Liver (tissue), 3 donors: ENCODE data around the gene HSFX3.
"Not testable (repeated sequence)": the region's sequence is repeated elsewhere in the genome, so short reads cannot be mapped to it uniquely, and the experiment has no call there.

Source experiments
- ATF3 ChIP-seq: IDR thresholded peaks from 2 replicates; pipeline ENCODE4 v1.6.1; 2016; ENCODE audit warnings: antibody characterized with exemption
- CTCF ChIP-seq: fragments of 150-350 bp; IDR thresholded peaks from 2 replicates; pipeline ENCODE4 v1.5.1; 2017; ENCODE audit warnings: improper control_type of control experiment, low read depth, low read length; ENCODE audit not compliant: missing input control
- HNF4A ChIP-seq, 2 donors: conservative IDR thresholded peaks; 2 replicates each; pipeline ENCODE4 v1.6.1; 2016; ENCODE audit warnings: antibody characterized with exemption in 2 of 2, mild to moderate bottlenecking in 2 of 2
- JUND ChIP-seq, 2 donors: IDR thresholded peaks; 2 replicates each; pipeline ENCODE4 v1.6.1; 2016; ENCODE audit warnings: antibody characterized with exemption in 2 of 2
- RAD21 ChIP-seq, 2 donors: IDR thresholded peaks; 2 replicates each; pipeline ENCODE4 v1.6.1; 2016; ENCODE audit warnings: antibody characterized with exemption in 2 of 2, mild to moderate bottlenecking in 2 of 2
- SP1 ChIP-seq: IDR thresholded peaks from 2 replicates; pipeline ENCODE4 v1.6.1; 2018; ENCODE audit warnings: antibody characterized with exemption, mild to moderate bottlenecking
- YY1 ChIP-seq: IDR thresholded peaks from 2 replicates; pipeline ENCODE4 v1.6.1; 2016; ENCODE audit warnings: antibody characterized with exemption, mild to moderate bottlenecking
- donor health status: healthy.
- donor health status: healthy.

- TF ChIP-seq CTCF; RAD21 (IDR thresholded peaks at IDR 0.05); YY1; SP1; HNF4A (conservative IDR thresholded peaks at IDR 0.05); ATF3; JUND (IDR thresholded peaks at IDR 0.05): not testable (repeated sequence)
Measured at GRCh38 chrX:149533999-149534398, 15.7 kb downstream of the HSFX3 start.
